NCI-H460 (cell line): ENCODE measurements around the gene TMEM255B. TPM values are rescaled to one million over a fixed set of nuclear protein-coding genes. Genes with fewer than 3 reads are reported as not detected.
"Not testable (repeated sequence)": the region's sequence is repeated elsewhere in the genome, so short reads cannot be mapped to it uniquely, and the experiment has no call there.

Source experiments
- DNase-seq: peaks from one replicate; pipeline ENCODE4 v3.0.0-alpha.2; 2016; ENCODE audit warnings: low read depth; ENCODE audit errors: extremely low read depth
- total RNA-seq: library from RNA; depleted of rRNA; stranded (reverse); fragments of >200 nt; shearing (Covaris generic); gene quantifications from 2 replicates; pipeline ENCODE4 v1.2.3, GENCODE V29; 2014

Gene TMEM255B
- total RNA-seq, 1 experiment from 2014 or later, result 0.02 TPM

DNA sequence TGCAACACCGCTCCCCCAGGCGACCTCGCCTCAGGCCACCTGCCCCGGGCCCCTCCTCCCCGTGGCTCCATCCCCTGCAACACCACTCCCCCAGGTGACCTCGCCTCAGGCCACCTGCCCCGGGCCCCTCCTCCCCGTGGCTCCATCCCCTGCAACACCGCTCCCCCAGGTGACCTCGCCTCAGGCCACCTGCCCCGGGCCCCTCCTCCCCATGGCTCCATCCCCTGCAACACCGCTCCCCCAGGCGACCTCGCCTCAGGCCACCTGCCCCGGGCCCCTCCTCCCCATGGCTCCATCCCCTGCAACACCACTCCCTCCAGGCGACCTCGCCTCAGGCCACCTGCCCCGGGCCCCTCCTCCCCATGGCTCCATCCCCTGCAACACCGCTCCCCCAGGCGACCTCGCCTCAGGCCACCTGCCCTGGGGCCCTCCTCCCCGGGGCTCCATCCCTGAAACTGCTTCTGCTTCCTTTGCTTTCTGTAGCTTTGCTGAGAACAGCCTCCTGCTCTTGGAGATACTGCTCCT lies 71.5 kb downstream of the TMEM255B start:
- not testable (repeated sequence) for DNase-seq

DNA sequence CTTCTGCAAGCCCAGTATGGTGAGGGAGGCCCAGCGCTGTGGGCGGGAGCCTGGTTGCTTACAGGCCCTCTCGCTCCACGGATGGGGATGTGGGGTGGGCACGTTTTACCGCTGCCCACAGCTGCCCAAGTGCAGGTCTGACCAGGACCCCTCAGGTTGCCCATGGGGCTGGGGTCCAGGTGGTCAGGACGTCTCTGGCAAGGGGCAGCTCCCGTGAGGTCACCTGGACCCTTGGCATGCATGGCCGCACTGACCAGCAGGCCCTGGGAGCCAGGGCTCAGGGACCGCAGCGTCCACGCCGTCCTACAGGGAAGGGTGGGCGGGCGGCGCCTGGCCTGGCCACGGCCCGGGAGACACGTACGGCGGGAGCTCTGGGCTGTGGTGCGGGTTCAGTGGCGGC lies 72.0 kb downstream of the TMEM255B start:
- DNase-seq, result no peak

DNA sequence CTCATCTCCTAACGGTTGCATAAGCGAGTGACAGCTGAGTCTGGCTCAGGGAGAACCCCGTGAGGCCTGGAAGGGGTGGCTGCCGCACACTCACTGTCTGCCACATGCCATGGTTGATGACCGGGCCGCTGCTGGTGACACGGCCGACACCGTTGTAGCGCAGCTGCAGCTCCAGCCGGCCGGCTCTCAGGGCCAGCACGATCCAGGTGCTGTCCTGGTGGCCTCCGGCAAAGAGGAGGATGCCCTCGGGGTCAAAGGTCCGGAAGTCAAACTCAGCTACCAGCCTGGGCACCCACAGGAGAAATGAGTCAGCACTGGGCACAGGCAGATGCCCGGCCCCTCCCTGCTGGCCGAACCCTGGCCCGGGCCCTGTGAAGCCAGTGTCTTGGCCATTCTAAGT lies 73.2 kb downstream of the TMEM255B start:
- no peak for DNase-seq

DNA sequence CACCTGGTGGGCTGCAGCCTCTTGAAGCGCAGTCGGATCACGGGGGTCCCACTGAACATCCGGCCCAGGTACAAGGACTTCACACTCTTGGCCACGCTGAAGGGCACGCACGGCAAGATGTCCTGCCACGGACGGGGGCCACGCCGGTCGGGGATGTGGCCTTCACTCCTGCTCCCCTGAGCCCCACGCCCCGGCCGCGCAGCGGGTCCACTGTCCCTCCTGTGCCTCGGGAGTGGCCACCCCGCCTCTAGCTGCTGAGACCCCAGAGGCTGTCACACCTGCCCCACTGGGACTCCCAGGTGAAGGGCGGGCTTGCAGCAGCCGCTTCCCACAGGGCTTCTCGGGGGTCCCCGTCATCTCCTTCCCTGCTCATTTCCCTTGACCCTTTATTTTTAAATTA lies 73.6 kb downstream of the TMEM255B start:
- DNase-seq, result no peak

DNA sequence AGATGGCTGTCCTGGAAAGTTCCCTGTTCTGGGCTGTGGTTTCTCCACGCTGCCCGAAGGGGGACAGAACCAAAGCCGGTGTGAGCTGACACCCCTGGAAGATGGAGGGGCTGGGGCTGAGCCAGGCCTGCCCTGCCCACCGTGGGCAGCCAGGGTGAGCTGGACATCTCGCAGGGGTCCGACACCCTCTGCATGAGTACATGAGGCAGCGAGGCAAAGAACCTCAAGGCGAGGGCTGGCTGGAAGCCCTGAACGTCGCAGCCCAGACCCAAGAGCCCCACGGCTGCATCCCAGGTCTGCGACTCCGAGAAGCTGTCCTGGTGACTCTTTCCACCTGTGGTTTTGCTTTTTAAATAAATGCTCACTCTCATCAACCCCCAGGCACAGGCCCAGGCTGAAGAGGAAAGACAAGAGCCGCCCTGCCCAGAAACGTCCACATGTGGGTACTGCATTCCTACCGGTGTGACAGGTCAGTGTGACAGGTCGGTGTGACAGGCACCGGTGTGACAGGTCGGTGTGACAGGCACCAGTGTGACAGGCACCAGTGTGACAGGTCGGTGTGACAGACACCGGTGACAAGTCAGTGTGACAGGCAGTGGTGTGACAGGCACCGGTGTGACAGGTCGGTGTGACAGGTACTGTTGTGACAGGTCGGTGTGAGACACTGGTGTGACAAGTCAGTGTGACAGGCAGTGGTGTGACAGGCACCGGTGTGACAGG lies 74.2 kb downstream of the TMEM255B start:
- no peak for DNase-seq

DNA sequence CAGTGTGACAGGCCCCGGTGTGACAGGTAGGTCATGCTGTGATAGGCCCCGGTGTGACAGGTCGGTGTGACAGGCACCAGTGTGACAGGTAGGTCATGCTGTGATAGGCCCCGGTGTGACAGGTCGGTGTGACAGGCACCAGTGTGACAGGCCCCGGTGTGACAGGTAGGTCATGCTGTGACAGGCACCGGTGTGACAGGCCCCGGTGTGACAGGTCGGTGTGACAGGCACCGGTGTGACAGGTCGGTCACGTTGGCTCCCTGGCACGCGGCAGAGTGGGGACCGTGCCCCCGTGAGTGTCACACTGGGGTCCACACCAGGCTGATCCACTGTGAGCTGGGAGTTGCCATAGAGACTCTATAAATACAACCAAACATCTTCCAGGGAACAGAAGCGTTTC lies 75.0 kb downstream of the TMEM255B start:
- not testable (repeated sequence) for DNase-seq

DNA sequence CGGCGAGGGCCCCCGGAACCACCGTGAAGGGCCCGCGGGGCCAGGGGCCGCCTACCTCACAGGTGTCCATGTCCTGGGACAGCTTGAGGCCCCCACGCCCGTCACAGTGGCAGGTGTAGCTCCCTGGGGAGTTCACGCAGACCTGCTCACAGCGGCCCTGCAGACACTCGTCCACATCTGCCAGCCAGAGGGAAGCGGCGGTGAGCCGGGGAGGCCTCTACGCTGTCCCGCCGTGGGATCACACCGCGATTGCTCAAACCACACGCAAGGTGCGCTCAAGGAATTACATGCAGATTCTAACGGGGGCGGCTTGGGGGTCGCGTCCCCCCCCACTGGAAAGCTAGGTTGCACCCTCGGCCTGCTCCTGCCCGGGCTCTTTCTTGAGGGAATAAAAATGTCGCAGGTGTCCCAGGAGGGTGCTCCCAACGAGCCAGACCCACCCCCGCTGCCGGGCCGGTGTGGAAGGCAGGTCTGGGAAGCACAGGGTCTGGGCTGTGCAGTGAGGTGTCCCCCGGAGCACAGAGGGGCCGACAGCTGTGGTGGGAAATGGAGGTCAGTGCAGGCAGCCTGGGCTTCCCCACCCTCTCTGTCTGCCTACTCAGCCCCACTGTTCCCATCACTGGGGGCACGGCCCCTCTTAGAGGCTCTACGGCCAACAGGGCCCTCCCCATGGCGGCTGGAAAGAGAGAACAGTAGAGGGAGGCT lies 75.6 kb downstream of the TMEM255B start:
- DNase-seq, result no peak

DNA sequence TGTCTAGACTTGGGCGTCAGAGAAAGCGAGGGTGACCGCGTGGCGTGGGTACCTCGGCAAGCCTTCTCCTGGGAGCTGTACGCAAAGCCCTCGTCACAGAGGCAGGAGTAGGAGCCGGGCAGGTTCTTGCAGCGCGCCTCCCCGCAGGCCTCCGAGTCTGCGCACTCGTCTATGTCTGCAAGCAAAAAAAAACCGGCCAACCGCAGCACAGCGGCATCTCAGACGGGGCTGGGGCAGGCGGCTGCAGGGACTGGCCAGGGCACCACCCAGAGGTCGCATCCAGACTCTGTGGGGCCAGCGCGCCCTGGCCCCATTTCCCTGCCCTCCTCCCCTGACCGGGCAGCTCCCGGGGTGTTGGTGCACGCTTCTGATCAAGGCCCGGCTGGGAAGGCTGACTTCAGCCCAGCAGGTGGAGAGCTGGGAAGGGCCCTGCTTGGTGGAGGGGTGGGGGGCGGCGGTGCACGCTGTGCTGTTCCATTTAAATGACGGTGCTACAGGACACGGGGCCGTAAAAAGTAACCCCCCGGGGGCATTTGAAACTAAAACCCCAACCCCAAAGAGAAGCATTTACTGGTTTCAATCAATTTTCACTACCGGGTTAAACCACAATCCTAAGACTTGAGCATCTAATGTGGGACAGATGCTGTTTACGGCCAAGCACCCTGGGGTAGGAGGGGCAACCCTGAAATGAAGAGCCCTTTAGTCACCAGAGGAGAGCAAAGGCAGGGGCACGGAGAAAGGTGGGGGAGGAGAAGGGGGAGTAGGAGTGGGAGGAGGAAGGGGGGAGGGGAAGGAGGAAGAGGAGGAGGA lies 76.6 kb downstream of the TMEM255B start:
- no peak for DNase-seq

DNA sequence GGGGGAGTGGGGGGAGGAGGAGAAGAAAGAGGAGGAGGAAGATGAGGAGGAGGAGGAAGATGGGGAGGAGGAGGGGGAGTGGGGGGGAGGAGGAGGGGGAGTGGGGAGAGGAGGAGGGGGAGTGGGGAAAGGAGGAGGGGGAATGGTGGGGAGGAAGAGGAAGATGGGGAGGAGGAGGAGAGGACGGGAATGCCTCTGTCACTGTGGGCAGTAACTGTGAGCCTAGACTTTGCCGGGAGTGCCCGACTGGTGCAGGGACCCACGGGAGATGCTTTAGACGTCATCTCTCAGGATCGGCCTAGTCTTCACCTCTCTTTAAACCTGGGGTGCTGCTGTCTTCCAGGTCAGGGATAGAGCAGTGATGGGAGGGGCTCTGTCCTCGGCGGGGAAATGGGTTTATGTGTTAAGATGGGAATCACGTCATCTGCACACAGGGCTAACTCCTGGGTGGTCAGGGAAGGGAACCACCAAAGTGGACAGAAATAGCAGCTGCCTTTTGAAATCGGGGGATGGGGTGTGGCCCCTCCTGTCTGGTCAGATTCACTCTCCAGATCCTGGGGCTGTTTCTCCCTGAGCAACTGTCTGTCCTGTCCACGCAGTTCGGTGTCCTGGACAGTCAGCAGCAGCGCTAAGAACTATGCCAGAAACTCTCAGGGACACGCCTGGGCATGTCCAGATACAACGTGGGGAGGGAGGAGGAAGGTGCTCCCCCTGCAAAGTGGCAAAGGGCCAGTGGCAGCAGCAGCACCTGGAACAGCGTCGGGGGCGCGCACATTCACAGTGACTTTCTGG lies 77.9 kb downstream of the TMEM255B start:
- DNase-seq, result peak; percentile 44

DNA sequence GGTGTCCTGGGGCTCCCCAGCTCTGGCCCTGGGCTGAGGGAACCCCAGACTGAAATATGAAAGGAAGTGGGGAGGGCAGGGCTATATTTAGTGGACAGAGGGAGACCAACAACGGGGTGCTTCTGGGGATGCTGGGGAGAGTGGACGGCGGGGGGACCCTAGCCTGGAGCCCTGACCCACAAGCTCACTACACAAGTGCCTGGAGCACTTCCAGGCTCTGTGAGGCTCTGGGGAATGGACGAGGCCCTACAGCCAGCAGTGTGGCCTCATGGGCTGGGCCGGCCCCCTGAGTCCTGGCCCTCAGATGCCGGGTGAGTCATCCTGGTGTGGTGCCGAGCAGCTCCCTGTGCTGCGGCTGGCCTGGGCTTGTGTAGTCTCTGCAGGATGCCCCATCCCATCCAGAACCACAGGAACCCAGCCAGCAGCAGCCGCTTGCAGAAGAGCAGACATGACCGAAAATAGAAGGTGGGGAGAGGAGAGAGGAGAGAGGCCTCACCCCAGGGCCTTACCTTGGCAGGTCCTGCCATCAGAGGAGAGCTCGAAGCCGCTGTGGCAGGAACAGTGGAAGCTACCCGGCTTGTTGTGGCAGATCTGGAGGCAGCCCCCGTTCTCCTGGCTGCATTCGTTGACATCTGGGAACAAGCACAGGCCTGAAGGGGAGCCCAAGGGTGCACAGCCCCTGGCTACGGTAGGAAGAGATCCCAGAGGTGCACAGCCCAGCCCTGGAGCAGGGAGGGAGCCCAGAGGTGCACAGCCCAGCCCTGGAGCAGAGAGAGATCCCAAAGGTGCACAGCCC lies 78.7 kb downstream of the TMEM255B start:
- DNase-seq, result peak; percentile 81

DNA sequence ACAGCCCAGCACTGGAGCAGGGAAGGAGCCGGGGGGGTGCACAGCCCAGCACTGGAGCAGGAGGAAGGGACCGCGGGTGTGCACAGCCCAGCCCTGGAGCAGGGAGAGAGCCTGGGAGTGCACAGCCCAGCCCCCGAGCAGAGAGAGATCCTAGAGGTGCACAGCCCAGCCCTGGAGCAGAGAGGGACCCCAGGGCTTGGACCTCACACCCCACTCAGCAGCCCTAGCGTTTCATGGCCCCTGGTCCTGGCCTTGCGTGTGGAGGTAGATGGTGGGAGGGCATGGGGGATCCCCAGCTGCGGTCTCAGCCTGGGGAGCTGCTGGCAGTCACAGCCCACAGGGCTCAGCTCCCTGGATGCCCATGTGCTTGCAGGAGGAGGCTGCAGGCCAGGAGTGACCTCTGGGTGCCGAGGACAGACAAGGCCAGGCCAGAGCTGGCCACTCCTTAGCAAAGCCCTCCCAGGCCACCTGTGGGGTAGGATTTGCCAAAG lies 79.7 kb downstream of the TMEM255B start:
- no peak for DNase-seq

DNA sequence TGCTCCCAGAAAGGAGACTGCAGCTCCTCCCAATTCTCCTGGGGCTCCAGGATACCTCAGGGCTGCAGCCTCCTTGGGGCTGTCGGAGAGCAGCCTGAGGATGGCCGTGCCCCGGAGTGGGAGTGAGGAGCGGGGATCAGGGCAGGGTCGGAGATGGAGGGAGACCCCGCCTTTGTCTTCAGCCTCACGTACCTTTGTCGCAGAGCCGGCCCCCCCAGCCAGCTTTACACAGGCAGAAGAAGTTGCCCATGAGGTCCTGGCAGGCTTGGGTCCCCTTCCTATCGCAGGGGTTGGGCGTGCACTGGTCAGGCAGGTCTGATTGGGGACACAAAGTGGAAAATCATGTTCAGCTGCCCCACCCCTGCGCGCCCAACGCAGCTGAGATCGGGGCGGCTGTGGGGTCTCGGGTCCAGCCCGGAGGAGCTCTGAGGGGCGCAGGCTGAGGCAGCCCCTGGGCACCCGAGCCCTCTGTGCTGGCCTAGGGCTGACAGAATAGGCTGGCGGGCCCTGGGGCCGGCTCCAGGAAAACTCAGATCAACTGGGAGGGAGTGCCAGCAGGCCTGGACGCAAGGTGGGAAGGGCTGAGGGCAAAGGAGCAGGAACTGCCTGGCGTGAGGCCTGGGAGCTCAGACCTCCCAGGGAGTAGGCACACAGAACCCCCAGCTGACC lies 80.6 kb downstream of the TMEM255B start:
- no peak for DNase-seq

DNA sequence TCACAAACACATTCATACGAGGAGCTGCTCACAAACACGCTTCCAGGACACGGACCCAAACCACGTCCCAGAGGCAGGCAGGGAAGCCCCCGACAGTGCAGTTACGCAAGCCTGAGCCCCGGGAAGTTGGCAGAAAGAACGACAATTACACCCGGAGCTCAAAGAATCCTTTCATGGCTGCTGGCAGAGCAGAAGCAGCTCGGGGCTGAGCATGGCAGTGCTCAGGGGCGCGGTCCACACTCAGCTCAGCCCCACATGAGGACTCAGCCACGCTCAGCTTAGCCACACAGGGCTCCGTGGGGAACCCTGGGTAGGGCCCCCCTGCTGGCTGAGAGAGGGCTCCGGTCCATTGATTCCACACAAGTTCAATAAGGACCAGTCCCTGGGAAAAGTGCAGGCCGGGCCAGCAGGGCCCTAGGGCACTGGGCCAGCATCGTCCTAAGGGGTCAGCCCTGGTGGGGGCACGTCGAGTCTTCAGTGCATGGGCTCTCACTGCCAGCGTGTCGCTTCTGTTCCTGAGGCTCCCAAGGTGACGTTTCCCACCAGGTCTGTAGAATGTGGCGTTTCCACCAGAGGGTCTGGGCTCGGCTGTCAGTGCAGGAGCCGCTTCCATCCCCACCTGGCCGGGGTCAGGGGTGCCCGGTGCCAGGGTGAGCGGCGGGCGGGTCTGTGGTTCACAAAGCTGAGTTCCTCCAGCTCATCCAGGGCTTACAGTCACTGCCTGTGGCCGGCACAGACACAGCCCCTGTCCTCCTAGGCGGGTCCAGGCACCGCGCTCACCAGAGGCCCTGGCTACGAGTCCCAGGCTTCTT lies 81.7 kb downstream of the TMEM255B start:
- DNase-seq, result no peak

DNA sequence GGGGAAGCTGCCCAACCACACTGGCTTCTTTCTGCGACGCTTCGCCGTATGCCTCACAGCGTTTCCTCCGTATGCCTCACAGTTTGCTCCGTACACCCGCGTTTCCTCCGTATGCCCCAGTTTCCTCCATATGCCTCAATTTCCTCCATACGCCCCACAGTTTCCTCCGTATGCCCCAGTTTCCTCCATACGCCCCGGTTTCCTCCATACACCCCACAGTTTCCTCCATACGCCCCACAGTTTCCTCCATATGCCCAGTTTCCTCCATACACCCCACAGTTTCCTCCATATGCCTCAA lies 82.3 kb downstream of the TMEM255B start:
- no peak for DNase-seq

DNA sequence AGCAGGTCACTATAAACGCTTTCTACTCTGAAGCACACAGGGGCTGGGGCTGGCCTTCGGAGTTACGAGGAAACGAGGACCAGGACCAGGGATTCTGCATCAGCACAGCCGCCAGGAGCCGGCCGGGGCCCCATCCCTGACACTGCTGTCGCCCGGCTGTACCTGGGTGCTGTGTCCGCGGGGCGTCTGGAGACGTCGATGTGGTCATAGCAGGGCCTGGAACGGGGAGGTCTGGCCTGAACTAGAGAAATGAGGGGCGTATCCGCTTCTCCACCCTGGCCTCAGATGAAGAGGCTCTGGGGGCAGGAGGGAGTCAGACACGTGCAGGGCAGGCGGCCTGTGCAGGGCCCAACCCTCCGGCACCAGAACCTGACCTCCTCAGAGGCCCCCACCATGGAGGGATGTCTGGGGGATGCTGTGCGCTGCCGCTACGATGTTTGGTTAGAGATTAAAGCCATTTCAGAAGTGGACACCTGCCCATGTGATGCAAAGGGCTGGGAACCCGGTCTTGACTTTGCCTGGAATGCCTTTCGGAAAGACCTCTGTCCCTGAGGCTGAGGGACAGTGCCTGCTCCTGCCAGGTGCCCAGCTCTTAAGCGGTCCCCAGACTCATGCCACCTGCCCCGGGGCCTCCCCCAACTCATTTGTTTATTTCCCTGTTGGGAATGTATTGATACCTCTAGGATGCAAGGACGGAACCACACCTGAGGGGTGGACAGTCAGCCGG lies 83.5 kb downstream of the TMEM255B start:
- no peak for DNase-seq

DNA sequence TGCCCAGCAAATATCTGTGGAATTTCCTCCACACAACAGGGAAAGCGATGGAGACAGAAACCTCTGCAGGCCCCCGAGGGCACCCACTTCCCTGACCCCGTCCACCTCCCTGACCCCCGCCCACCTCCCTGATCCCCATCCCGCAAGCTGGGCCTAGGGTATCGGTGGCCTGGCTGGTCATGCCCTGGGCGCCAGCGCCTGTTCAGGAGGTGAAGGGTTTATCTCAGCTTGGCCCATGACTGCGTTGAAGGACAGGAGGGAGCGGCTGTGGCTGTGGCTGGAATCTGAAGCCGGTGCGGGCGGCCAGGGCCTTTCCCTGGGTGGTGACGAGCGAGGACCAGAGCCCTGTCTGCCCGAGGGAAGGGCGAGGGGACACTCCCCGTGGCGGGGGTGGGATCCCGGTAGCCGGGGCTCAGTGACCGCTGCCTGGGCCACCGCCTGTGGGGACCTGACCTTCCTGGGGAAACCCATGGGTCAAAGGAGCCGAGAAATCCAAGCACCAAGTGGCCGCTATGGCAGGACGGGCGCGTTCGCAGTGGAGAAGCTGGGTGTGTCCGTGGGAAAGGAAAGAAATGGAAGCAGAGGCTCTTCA lies 84.1 kb downstream of the TMEM255B start:
- DNase-seq, result no peak

DNA sequence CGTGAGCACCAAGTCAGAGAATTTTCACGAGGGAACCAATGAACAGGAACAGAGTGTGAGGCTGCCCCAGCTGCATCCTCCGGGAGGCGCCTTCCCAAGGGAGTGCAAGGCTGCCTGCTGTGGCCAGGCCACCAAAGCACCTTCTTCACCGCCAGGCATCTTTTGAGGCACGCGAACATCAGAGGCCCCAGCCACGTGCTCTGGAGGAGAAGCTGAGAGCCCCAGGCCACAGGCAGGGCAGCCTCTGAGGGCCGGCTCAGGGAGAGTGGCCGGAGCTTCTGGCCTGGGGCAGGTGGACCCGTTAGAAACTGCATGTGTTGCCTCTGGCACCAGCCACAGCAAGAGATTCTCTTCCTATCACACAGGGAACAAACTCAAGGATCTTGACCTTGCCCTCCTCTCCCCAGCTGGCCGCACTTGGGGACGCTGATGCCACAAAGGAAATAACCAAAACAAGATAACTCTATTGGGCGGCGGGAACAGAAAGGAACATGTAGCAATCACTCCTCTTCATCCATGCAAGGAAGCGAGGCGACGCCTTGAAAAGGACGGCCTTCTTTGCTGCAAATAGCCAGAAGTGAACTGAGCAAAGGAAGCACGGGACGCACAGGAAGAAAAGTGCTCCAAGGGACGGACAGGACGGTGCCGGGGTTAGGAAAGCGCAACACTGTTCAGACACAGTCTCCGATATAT lies 85.0 kb downstream of the TMEM255B start:
- no peak for DNase-seq
